ENCODE measurements around the gene HOXC10.

Gene HOXC10

DNA sequence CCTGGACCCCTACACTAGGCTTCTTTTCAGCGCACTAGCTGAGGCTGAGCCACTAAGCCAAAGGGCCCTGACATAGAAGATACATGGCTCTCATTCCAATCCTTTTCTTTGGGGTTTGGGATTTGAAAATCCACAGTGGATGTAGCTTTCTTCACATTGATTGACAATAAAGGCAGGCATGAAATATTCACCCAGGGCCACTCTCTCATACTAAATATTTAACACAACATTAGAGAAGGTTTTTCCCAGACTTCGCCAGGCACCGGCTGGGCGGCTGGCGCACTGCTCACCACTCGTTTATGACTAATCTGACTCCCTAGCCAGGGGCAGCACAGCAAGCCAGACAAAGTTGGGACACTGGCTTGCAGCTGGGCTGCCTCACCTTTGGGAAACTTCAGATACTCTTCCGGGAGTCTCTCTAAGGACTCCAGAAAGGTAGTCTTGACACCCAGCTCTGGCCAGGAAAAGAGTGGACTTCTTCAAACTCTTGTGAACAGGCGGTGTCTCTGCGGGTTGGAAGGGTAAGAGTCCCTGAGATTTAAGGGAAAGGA lies 12.7 kb upstream of the HOXC10 start:
- Histone ChIP-seq H3K9me3 (ENCODE audit: insufficient read depth, low read depth, low read length) (no peaks in the 10 kb centered on the region), H3K9me2 (replicated peaks; ENCODE audit: low read depth, low read length) (no peaks in the 10 kb centered on the region), H3K36me3 (ENCODE audit: insufficient read depth, low read length) (no peaks in the 10 kb centered on the region), H3K9ac (ENCODE audit: low read depth, low read length, poor library complexity, severe bottlenecking) (no peak overlapping the region), H3K79me2 (ENCODE audit: insufficient read depth, low read length) (peaks cover 5% of the 10 kb centered on the region), H3K4me1 (ENCODE audit: insufficient read depth, low read length, poor library complexity, severe bottlenecking) (peaks cover 8% of the 10 kb centered on the region), H3K27me3 (ENCODE audit: insufficient read depth, low read length, poor library complexity, severe bottlenecking) (no peaks in the 10 kb centered on the region), H4K20me1 (ENCODE audit: insufficient read depth, low read length, poor library complexity, severe bottlenecking) (no peaks in the 10 kb centered on the region), H3K4me2 (ENCODE audit: low read depth, low read length, poor library complexity, severe bottlenecking) (no peak overlapping the region), H3K4me3 (ENCODE audit: low read length, poor library complexity, severe bottlenecking) (no peak overlapping the region), H2AFZ (ENCODE audit: low read length) (no peak overlapping the region), H3F3A (ENCODE audit: low read depth) (no peaks in the 10 kb centered on the region)
- TF ChIP-seq, protein P1, sequence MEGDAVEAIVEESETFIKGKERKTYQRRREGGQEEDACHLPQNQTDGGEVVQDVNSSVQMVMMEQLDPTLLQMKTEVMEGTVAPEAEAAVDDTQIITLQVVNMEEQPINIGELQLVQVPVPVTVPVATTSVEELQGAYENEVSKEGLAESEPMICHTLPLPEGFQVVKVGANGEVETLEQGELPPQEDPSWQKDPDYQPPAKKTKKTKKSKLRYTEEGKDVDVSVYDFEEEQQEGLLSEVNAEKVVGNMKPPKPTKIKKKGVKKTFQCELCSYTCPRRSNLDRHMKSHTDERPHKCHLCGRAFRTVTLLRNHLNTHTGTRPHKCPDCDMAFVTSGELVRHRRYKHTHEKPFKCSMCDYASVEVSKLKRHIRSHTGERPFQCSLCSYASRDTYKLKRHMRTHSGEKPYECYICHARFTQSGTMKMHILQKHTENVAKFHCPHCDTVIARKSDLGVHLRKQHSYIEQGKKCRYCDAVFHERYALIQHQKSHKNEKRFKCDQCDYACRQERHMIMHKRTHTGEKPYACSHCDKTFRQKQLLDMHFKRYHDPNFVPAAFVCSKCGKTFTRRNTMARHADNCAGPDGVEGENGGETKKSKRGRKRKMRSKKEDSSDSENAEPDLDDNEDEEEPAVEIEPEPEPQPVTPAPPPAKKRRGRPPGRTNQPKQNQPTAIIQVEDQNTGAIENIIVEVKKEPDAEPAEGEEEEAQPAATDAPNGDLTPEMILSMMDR (conservative IDR thresholded peaks at IDR 0.05; ENCODE audit: low read length) = no peak
- no peak for TF ChIP-seq EZH2phosphoT487 (IDR thresholded peaks at IDR 0.05; ENCODE audit: borderline replicate concordance)

DNA sequence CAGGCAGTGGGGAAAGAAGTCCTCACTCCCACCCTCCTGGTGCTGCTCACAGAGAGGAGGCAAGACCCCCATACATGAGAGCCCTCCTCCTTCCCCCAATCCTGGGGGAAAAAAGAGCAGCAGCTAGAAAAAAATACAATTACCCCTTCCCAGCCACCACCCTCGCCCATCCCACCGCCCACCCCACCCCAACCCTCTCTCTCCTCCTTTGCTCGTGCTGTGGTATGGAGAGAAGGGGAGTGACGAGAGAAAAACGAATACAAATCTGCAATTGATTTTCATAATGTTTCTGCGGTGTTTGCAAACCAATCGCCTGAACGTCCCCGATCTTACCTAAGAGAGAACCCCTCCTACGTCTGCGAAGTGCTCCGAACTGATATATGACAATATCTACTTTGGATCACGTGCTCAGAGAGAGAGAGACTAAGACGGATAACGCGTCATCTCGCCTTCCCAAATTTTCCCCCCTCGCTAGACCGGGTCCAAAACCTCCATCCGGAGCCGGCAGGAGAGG lies 12.2 kb upstream of the HOXC10 start, which contains the start of gene HOXC11:
Gene HOXC11 (plus strand): TSS at position 405 of the 514 bp plus-strand sequence. CDS start 116 bp downstream, outside the sequence.
- H3K4me2 ChIP-seq (ENCODE audit: low read depth, low read length, poor library complexity, severe bottlenecking) = no peak within 1 kb of the TSS
- H3K9me3 ChIP-seq (ENCODE audit: insufficient read depth, low read depth, low read length) = no peaks in the 10 kb centered on the region
- H3K9ac ChIP-seq (ENCODE audit: low read depth, low read length, poor library complexity, severe bottlenecking) = no peak within 1 kb of the TSS
- no peaks in the 10 kb centered on the region for H3F3A ChIP-seq (ENCODE audit: low read depth)
- no peaks in the 10 kb centered on the region for H3K27me3 ChIP-seq (ENCODE audit: insufficient read depth, low read length, poor library complexity, severe bottlenecking)
- no peak within 1 kb of the TSS for H3K4me3 ChIP-seq (ENCODE audit: low read length, poor library complexity, severe bottlenecking)
- H3K4me1 ChIP-seq (ENCODE audit: insufficient read depth, low read length, poor library complexity, severe bottlenecking) = peaks cover 2% of the 10 kb centered on the region
- TF ChIP-seq, protein P1 (conservative IDR thresholded peaks at IDR 0.05; ENCODE audit: low read length) = no peak
- no peak for TF ChIP-seq EZH2phosphoT487 (IDR thresholded peaks at IDR 0.05; ENCODE audit: borderline replicate concordance)
- no peaks in the 10 kb centered on the region for H3K9me2 ChIP-seq (replicated peaks; ENCODE audit: low read depth, low read length)
- H3K79me2 ChIP-seq (ENCODE audit: insufficient read depth, low read length) = no peaks in the 10 kb centered on the region
- H2AFZ ChIP-seq (ENCODE audit: low read length) = no peak within 1 kb of the TSS
- no peaks in the 10 kb centered on the region for H3K36me3 ChIP-seq (ENCODE audit: insufficient read depth, low read length)
- H4K20me1 ChIP-seq (ENCODE audit: insufficient read depth, low read length, poor library complexity, severe bottlenecking) = no peaks in the 10 kb centered on the region

DNA sequence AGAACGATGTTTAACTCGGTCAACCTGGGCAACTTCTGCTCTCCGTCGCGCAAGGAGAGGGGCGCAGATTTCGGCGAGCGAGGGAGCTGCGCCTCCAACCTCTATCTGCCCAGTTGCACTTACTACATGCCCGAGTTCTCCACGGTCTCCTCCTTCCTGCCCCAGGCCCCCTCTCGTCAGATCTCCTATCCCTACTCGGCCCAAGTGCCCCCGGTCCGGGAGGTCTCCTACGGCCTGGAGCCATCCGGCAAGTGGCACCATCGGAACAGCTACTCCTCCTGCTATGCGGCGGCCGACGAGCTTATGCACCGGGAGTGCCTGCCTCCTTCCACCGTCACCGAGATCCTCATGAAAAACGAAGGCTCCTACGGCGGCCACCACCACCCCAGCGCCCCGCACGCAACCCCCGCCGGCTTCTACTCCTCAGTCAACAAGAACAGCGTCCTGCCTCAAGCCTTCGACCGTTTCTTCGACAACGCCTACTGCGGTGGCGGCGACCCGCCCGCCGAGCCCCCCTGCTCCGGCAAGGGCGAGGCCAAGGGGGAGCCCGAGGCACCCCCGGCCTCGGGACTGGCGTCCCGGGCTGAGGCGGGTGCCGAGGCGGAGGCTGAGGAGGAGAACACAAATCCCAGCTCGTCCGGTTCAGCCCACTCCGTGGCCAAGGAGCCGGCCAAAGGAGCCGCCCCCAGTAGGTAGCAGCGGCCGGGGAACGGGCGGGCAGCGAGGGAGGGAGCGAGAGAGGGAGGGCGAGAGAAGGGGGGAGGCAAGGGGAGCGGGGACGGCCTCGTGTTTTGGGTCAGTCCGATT lies 11.5 kb upstream of the HOXC10 start:
- no peaks in the 10 kb centered on the region for H3K27me3 ChIP-seq (ENCODE audit: insufficient read depth, low read length, poor library complexity, severe bottlenecking)
- H3K4me3 ChIP-seq (ENCODE audit: low read length, poor library complexity, severe bottlenecking) = no peak overlapping the region
- TF ChIP-seq, protein P1 (conservative IDR thresholded peaks at IDR 0.05; ENCODE audit: low read length) = no peak
- TF ChIP-seq EZH2phosphoT487 (IDR thresholded peaks at IDR 0.05; ENCODE audit: borderline replicate concordance) = no peak
- H3K9me3 ChIP-seq (ENCODE audit: insufficient read depth, low read depth, low read length) = no peaks in the 10 kb centered on the region
- H2AFZ ChIP-seq (ENCODE audit: low read length) = no peak overlapping the region
- no peaks in the 10 kb centered on the region for H3K4me1 ChIP-seq (ENCODE audit: insufficient read depth, low read length, poor library complexity, severe bottlenecking)
- H3K9ac ChIP-seq (ENCODE audit: low read depth, low read length, poor library complexity, severe bottlenecking) = no peak overlapping the region
- no peaks in the 10 kb centered on the region for H3K9me2 ChIP-seq (replicated peaks; ENCODE audit: low read depth, low read length)
- no peaks in the 10 kb centered on the region for H4K20me1 ChIP-seq (ENCODE audit: insufficient read depth, low read length, poor library complexity, severe bottlenecking)
- H3K4me2 ChIP-seq (ENCODE audit: low read depth, low read length, poor library complexity, severe bottlenecking) = no peak overlapping the region
- H3F3A ChIP-seq (ENCODE audit: low read depth) = no peaks in the 10 kb centered on the region
- H3K36me3 ChIP-seq (ENCODE audit: insufficient read depth, low read length) = no peaks in the 10 kb centered on the region
- H3K79me2 ChIP-seq (ENCODE audit: insufficient read depth, low read length) = no peaks in the 10 kb centered on the region

Measured in Loucy (cell line).